ENCODE measurements around the gene FMNL1. TPM values are rescaled to one million over a fixed set of nuclear protein-coding genes. Genes with fewer than 3 reads are reported as not detected.

The FMNL1 gene
- total and polyA plus RNA-seq, 10 of the 15 experiments (the other 5 are each of a cell fraction or from before 2014, with no cell fraction given): 3.3 to 108 (median 19.5) TPM

DNA sequence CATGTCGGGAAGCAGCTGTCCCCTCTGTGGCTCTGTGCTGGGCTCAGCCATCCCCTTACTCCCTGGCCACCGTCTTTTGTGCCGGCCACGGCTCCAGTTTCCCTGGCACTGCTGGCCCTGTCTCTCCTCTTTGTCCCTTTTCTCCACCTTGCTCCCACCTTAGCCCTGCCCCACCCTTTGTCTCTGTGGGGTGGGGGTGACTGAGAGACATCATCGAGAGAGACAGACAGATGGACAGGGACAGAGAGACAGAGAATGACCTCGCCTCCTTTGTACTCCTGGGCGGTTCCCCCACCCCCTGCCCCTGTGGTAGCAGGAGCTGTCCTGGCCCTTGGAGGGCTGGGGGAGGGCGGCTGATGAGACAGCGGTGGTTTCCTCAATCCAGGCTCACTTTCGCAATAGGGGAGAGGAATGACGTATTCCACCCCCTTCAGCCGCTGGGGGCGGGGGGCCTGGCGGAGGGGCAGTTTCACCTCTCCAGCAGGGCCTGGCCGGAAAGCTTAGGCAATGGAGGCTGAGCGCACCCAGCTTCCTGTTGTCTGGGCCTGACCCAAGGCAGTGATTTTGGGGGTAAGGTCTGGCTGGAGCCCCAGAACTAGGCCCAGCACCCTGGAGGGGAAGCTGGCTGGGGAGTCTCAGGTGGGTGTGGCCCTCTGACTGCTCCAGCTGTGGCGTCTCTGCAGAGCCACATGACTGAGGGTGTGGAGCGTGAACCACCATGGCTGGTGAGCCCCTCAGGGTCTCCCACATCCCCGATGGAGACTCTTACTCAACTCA lies 7.3 kb downstream of the FMNL1 start (continued):
- TF ChIP-seq, protein P1, sequence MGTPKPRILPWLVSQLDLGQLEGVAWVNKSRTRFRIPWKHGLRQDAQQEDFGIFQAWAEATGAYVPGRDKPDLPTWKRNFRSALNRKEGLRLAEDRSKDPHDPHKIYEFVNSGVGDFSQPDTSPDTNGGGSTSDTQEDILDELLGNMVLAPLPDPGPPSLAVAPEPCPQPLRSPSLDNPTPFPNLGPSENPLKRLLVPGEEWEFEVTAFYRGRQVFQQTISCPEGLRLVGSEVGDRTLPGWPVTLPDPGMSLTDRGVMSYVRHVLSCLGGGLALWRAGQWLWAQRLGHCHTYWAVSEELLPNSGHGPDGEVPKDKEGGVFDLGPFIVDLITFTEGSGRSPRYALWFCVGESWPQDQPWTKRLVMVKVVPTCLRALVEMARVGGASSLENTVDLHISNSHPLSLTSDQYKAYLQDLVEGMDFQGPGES (IDR thresholded peaks at IDR 0.05): no peak
- no peak for TF ChIP-seq NR2C1 (IDR thresholded peaks at IDR 0.05)
- TF ChIP-seq STAT3 (IDR thresholded peaks at IDR 0.05; ENCODE audit: low read depth, low read length): no peak
- TF ChIP-seq RAD21 (IDR thresholded peaks at IDR 0.05; ENCODE audit: insufficient read depth, low read depth, low read length): no peak
- TF ChIP-seq SIN3A (IDR thresholded peaks at IDR 0.05; ENCODE audit: low read depth, low read length): no peak
- peak; percentile 84 for TF ChIP-seq YY1 (IDR thresholded peaks at IDR 0.05; ENCODE audit: low read depth, low read length)
- TF ChIP-seq ZNF24 (IDR thresholded peaks at IDR 0.05): peak; percentile 46; the same call in 1 of the 2 replicates
- TF ChIP-seq, protein P2, sequence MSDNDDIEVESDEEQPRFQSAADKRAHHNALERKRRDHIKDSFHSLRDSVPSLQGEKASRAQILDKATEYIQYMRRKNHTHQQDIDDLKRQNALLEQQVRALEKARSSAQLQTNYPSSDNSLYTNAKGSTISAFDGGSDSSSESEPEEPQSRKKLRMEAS (IDR thresholded peaks at IDR 0.05; ENCODE audit: low read depth, low read length): peak; percentile 32
- no peak for TF ChIP-seq ZNF217 (IDR thresholded peaks at IDR 0.05)
- no peak for TF ChIP-seq NFYB (IDR thresholded peaks at IDR 0.05; ENCODE audit: insufficient read depth, low read depth, low read length)
- TF ChIP-seq, protein P3, sequence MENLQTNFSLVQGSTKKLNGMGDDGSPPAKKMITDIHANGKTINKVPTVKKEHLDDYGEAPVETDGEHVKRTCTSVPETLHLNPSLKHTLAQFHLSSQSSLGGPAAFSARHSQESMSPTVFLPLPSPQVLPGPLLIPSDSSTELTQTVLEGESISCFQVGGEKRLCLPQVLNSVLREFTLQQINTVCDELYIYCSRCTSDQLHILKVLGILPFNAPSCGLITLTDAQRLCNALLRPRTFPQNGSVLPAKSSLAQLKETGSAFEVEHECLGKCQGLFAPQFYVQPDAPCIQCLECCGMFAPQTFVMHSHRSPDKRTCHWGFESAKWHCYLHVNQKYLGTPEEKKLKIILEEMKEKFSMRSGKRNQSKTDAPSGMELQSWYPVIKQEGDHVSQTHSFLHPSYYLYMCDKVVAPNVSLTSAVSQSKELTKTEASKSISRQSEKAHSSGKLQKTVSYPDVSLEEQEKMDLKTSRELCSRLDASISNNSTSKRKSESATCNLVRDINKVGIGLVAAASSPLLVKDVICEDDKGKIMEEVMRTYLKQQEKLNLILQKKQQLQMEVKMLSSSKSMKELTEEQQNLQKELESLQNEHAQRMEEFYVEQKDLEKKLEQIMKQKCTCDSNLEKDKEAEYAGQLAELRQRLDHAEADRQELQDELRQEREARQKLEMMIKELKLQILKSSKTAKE (IDR thresholded peaks at IDR 0.05; ENCODE audit: low read depth, poor library complexity, severe bottlenecking): peak; percentile 63
- TF ChIP-seq SP1 (IDR thresholded peaks at IDR 0.05; ENCODE audit: low read depth, low read length): peak; percentile 85
- peak; percentile 65; the same call in 1 of the 2 replicates for TF ChIP-seq JUND (IDR thresholded peaks at IDR 0.05; ENCODE audit: low read depth, low read length)
- peak; percentile 78 for TF ChIP-seq TCF3 (IDR thresholded peaks at IDR 0.05; ENCODE audit: borderline replicate concordance, insufficient read depth, low read depth, low read length)
- TF ChIP-seq POU2F2 (IDR thresholded peaks at IDR 0.05; ENCODE audit: borderline replicate concordance, low read depth, low read length): peak; percentile 52; the same call in 1 of the 3 replicates
- TF ChIP-seq HCFC1 (IDR thresholded peaks at IDR 0.05; ENCODE audit: low read length): peak; percentile 32; the same call in 1 of the 2 replicates
- TF ChIP-seq, protein P4, sequence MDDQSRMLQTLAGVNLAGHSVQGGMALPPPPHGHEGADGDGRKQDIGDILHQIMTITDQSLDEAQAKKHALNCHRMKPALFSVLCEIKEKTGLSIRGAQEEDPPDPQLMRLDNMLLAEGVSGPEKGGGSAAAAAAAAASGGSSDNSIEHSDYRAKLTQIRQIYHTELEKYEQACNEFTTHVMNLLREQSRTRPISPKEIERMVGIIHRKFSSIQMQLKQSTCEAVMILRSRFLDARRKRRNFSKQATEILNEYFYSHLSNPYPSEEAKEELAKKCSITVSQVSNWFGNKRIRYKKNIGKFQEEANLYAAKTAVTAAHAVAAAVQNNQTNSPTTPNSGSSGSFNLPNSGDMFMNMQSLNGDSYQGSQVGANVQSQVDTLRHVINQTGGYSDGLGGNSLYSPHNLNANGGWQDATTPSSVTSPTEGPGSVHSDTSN (IDR thresholded peaks at IDR 0.05; ENCODE audit: insufficient replicate concordance, low read depth, low read length): peak; percentile 32
- no peak for TF ChIP-seq PML (IDR thresholded peaks at IDR 0.05; ENCODE audit: low read length)
- TF ChIP-seq ZNF207 (IDR thresholded peaks at IDR 0.05; ENCODE audit: borderline replicate concordance): no peak
- TF ChIP-seq, protein P5, sequence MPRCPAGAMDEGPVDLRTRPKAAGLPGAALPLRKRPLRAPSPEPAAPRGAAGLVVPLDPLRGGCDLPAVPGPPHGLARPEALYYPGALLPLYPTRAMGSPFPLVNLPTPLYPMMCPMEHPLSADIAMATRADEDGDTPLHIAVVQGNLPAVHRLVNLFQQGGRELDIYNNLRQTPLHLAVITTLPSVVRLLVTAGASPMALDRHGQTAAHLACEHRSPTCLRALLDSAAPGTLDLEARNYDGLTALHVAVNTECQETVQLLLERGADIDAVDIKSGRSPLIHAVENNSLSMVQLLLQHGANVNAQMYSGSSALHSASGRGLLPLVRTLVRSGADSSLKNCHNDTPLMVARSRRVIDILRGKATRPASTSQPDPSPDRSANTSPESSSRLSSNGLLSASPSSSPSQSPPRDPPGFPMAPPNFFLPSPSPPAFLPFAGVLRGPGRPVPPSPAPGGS (IDR thresholded peaks at IDR 0.05; ENCODE audit: borderline replicate concordance, insufficient read depth, low read depth, low read length, poor library complexity, severe bottlenecking): peak; percentile 81
- peak; percentile 80; the same call in 1 of the 2 replicates for TF ChIP-seq MTA2 (IDR thresholded peaks at IDR 0.05; ENCODE audit: low read depth)
